ENCODE results near the gene INTS15.

INTS15 gene

DNA sequence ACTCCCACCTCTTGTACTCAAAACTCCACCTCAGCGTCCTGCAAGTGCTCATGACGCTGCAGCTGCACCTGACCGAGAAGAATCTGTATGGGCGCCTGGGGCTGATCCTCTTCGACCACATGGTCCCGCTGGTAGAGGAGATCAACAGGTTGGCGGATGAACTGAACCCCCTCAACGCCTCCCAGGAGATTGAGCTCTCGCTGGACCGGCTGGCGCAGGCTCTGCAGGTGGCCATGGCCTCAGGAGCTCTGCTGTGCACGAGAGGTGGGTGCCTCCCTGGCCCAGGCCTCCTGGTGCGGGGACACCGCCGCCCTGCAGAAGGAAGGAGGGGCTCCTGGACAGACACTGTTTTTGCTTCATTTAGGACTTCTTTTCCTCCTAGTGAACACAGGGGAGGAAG is 10.3 kb downstream of the INTS15 start:
- Histone ChIP-seq H3K4me1 (ENCODE audit: control insufficient read depth in 5 of 5, insufficient read depth in 5 of 5, low read length in 5 of 5) (no peaks in the 10 kb centered on the region), H3K9ac (ENCODE audit: low read length in 5 of 5) (no peak overlapping the region), H3K4me3 (ENCODE audit: low read depth in 1 of 5, low read length in 5 of 5) (no peak overlapping the region), H3K27ac (ENCODE audit: low read depth, low read length) (no peak overlapping the region), H3K27me3 (ENCODE audit: control insufficient read depth in 5 of 5, insufficient read depth in 4 of 5, low read length in 5 of 5) (no peaks in the 10 kb centered on the region), H3K36me3 (ENCODE audit: control insufficient read depth in 5 of 5, insufficient read depth in 5 of 5, low read length in 5 of 5) (peaks cover 0 to 96% (median 78%) of the 10 kb centered on the region in 5 donors), H3K9me3 (ENCODE audit: control insufficient read depth in 5 of 5, low read length in 5 of 5) (no peaks in the 10 kb centered on the region)

DNA sequence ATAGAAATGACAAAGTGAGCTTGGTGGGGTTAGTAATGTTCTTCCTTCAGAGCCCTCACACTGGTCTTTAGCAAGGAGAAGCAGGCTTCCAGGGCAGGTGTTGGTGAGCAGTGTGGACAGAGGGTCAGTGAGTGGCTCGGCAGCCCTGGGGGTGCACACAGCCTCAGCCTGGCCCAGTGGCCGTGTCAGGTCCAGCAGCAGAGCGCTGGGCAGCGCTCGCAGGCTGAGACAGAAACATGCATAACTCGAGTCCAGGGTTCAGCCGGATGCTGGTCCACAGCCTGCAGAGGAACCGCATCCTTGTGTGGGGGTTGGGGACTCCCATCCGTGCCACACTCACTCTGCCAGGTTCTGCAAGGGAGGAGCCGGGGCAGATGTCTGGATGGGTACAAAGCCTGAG is 14.6 kb downstream of the INTS15 start:
- no peak overlapping the region for H3K27ac ChIP-seq (ENCODE audit: low read depth, low read length)
- no peaks in the 10 kb centered on the region for H3K9me3 ChIP-seq (ENCODE audit: control insufficient read depth in 5 of 5, low read length in 5 of 5)
- H3K9ac ChIP-seq (ENCODE audit: low read length in 5 of 5), result no peak overlapping the region
- H3K27me3 ChIP-seq (ENCODE audit: control insufficient read depth in 5 of 5, insufficient read depth in 4 of 5, low read length in 5 of 5), result no peaks in the 10 kb centered on the region
- H3K4me3 ChIP-seq (ENCODE audit: low read depth in 1 of 5, low read length in 5 of 5), result no peak overlapping the region
- H3K4me1 ChIP-seq (ENCODE audit: control insufficient read depth in 5 of 5, insufficient read depth in 5 of 5, low read length in 5 of 5), result no peaks in the 10 kb centered on the region
- peaks cover 0 to 93% (median 55%) of the 10 kb centered on the region in 5 donors for H3K36me3 ChIP-seq (ENCODE audit: control insufficient read depth in 5 of 5, insufficient read depth in 5 of 5, low read length in 5 of 5)

DNA sequence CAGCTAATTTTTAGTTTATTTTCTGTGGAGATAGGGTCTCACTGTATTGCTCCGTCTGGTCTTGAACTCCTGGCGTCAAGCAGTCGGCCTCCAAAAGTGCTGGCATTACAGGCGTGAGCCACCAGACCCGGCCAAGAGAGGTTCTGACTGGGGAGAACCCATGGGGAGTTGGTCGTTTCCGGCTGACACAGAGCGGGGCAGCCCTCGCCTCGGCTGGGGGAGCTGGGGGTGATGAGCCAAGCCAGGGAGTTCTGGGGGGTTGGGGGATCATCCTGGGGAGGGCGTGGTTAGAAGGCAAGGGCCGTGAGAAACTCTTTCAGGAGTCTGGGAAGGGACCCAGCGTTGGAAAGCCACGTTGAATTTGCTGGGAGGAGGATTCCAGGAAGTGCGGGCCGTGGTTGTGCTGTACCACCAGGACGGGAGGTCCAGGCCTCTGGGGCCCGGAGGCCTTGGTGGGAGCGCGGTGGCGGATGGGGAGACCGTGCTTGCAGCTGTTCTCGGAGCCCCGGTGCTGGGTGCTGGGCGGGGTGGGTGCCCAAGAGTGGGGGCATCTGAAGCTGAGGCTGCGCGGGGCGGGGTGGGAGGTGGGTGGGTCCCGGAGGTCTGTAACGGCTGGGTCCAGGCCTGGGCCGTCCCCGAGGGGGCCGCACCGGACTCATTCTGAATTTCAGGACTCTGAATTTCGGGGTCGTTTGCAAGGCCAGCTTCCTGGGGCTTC is 17.2 kb downstream of the INTS15 start:
- Histone ChIP-seq H3K27me3 (ENCODE audit: control insufficient read depth in 5 of 5, insufficient read depth in 4 of 5, low read length in 5 of 5) (no peaks in the 10 kb centered on the region), H3K9me3 (ENCODE audit: control insufficient read depth in 5 of 5, low read length in 5 of 5) (no peaks in the 10 kb centered on the region), H3K9ac (ENCODE audit: low read length in 5 of 5) (no peak overlapping the region), H3K4me3 (ENCODE audit: low read depth in 1 of 5, low read length in 5 of 5) (no peak overlapping the region), H3K4me1 (ENCODE audit: control insufficient read depth in 5 of 5, insufficient read depth in 5 of 5, low read length in 5 of 5) (no peaks in the 10 kb centered on the region), H3K36me3 (ENCODE audit: control insufficient read depth in 5 of 5, insufficient read depth in 5 of 5, low read length in 5 of 5) (peaks cover 0 to 73% (median 38%) of the 10 kb centered on the region in 5 donors), H3K27ac (ENCODE audit: low read depth, low read length) (no peak overlapping the region)

DNA sequence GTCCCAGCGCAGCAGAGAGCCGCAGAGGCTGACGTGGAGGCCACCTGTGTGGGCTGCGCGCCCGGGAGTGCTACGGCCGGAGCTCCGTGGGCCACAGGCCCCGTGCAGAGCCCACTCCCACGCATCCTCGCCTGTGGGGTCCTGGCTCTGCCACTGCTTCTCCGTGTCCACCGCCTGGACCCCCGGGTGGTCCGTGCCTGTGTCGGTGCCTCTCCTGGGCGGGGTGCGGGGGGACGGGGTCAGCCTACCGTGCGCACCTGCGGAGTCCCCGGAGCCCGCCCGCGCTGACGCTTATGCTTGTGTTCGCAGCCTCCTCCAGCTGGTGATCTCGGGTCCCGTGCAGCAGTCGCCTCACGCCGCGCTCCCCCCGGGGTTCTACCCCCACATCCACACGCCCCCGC is 17.8 kb downstream of the INTS15 start:
- Histone ChIP-seq H3K4me3 (ENCODE audit: low read depth in 1 of 5, low read length in 5 of 5) (no peak overlapping the region), H3K27ac (ENCODE audit: low read depth, low read length) (no peak overlapping the region), H3K27me3 (ENCODE audit: control insufficient read depth in 5 of 5, insufficient read depth in 4 of 5, low read length in 5 of 5) (no peaks in the 10 kb centered on the region), H3K9ac (ENCODE audit: low read length in 5 of 5) (no peak overlapping the region), H3K4me1 (ENCODE audit: control insufficient read depth in 5 of 5, insufficient read depth in 5 of 5, low read length in 5 of 5) (no peaks in the 10 kb centered on the region), H3K9me3 (ENCODE audit: control insufficient read depth in 5 of 5, low read length in 5 of 5) (no peaks in the 10 kb centered on the region), H3K36me3 (ENCODE audit: control insufficient read depth in 5 of 5, insufficient read depth in 5 of 5, low read length in 5 of 5) (peaks cover 0 to 66% (median 33%) of the 10 kb centered on the region in 5 donors)

DNA sequence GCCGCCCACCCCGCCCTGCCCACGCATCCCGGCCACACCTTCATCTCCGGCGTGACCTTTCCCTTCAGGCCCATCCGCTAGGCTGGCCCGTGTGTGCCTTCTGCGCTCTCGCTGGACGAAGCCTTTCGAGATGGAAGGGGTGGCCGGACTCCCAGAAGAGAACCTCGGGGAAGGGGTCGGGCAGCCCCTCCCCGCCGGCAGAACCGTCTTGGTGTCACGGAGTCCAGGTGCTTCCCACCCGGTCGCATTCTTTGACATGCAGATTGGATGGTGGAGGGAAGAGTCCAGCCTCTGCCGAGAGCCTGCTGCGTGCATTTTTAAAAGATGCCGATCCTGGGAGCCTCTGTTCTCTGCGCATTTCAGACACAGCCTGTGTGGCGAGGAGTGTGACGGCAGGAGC is 18.3 kb downstream of the INTS15 start:
- no peak overlapping the region for H3K4me3 ChIP-seq (ENCODE audit: low read depth in 1 of 5, low read length in 5 of 5)
- no peaks in the 10 kb centered on the region for H3K27me3 ChIP-seq (ENCODE audit: control insufficient read depth in 5 of 5, insufficient read depth in 4 of 5, low read length in 5 of 5)
- H3K9me3 ChIP-seq (ENCODE audit: control insufficient read depth in 5 of 5, low read length in 5 of 5), result no peaks in the 10 kb centered on the region
- H3K27ac ChIP-seq (ENCODE audit: low read depth, low read length), result no peak overlapping the region
- H3K9ac ChIP-seq (ENCODE audit: low read length in 5 of 5), result no peak overlapping the region
- peaks cover 0 to 63% (median 31%) of the 10 kb centered on the region in 5 donors for H3K36me3 ChIP-seq (ENCODE audit: control insufficient read depth in 5 of 5, insufficient read depth in 5 of 5, low read length in 5 of 5)
- no peaks in the 10 kb centered on the region for H3K4me1 ChIP-seq (ENCODE audit: control insufficient read depth in 5 of 5, insufficient read depth in 5 of 5, low read length in 5 of 5)

DNA sequence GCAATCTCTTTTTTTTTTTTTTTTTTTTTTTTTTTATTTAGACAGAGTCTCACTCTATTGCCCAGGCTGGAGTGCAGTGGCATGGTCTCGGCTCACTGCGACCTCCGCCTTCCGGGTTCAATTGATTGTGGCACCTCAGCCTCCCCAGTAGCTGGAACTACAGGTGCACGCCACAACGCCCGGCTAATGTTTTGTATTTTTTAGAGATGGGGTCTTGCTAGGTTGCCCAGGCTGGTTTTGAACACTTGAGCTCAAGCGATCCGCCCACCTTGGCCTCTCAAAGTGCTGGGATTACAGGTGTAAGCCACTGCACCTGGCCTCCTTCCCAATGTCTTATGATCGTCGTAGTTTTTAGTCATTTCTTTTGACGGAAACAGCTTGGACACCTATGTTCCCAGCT is 19.0 kb downstream of the INTS15 start:
- Histone ChIP-seq H3K36me3 (ENCODE audit: control insufficient read depth in 5 of 5, insufficient read depth in 5 of 5, low read length in 5 of 5) (peaks cover 0 to 56% (median 29%) of the 10 kb centered on the region in 5 donors), H3K9me3 (ENCODE audit: control insufficient read depth in 5 of 5, low read length in 5 of 5) (no peaks in the 10 kb centered on the region)

DNA sequence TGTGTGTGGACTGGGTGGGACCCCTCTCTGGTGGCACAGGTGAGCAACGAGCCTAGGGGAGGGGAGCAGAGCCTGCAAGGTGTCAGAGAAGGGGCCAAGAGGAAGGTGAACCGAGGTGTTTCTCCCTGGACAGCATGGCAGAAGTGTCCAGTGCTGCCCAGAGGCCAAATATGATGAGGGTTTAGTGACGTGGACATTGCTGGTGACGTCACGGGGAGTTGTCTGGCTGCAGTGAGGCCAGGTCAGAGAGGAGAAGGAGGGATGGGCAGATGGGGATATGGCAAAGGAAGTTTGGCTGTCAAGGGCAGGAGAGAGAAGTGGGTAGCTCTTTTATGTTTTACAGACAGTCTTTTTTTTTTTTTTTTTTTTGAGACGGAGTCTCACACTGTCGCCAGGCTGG is 23.0 kb downstream of the INTS15 start:
- peaks cover 0 to 16% (median 13%) of the 10 kb centered on the region in 5 donors for H3K4me1 ChIP-seq (ENCODE audit: control insufficient read depth in 5 of 5, insufficient read depth in 5 of 5, low read length in 5 of 5)
- no peak overlapping the region for H3K4me3 ChIP-seq (ENCODE audit: low read depth in 1 of 5, low read length in 5 of 5)
- peaks cover 0 to 29% (median 14%) of the 10 kb centered on the region in 5 donors for H3K27me3 ChIP-seq (ENCODE audit: control insufficient read depth in 5 of 5, insufficient read depth in 4 of 5, low read length in 5 of 5)
- H3K27ac ChIP-seq (ENCODE audit: low read depth, low read length), result no peak overlapping the region
- H3K36me3 ChIP-seq (ENCODE audit: control insufficient read depth in 5 of 5, insufficient read depth in 5 of 5, low read length in 5 of 5), result peaks cover 0 to 24% (median 9%) of the 10 kb centered on the region in 5 donors
- no peak overlapping the region for H3K9ac ChIP-seq (ENCODE audit: low read length in 5 of 5)
- H3K9me3 ChIP-seq (ENCODE audit: control insufficient read depth in 5 of 5, low read length in 5 of 5), result no peaks in the 10 kb centered on the region

More for the DNA sequence above, 19.0 kb downstream of the INTS15 start:
- no peak overlapping the region for H3K4me3 ChIP-seq (ENCODE audit: low read depth in 1 of 5, low read length in 5 of 5)
- no peak overlapping the region for H3K9ac ChIP-seq (ENCODE audit: low read length in 5 of 5)
- H3K4me1 ChIP-seq (ENCODE audit: control insufficient read depth in 5 of 5, insufficient read depth in 5 of 5, low read length in 5 of 5), result no peaks in the 10 kb centered on the region
- H3K27ac ChIP-seq (ENCODE audit: low read depth, low read length), result no peak overlapping the region
- peaks cover 0 to 4% (median 0%) of the 10 kb centered on the region in 5 donors for H3K27me3 ChIP-seq (ENCODE audit: control insufficient read depth in 5 of 5, insufficient read depth in 4 of 5, low read length in 5 of 5)

DNA sequence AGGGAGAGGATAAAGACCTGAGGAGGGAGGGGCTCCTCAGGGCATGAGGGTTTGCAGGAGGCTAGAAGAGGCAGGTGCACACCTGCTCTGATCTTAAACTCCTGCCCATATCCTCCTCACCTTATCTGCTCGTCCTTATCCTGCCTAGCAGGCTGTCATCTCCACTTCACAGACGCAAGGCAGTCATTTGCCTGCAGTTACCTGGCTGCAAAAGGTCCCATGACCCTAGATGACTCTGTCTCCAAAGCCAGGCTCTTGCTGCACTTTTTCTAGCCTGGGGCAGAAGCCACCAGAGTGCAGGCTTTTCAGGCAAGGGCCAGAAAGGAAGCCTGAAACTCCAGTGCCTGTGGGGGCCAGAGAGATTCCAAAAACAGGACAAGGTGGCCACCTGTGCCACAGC is 23.9 kb downstream of the INTS15 start:
- peaks cover 0 to 29% (median 14%) of the 10 kb centered on the region in 5 donors for H3K27me3 ChIP-seq (ENCODE audit: control insufficient read depth in 5 of 5, insufficient read depth in 4 of 5, low read length in 5 of 5)
- H3K9ac ChIP-seq (ENCODE audit: low read length in 5 of 5), result no peak overlapping the region
- H3K27ac ChIP-seq (ENCODE audit: low read depth, low read length), result no peak overlapping the region

DNA sequence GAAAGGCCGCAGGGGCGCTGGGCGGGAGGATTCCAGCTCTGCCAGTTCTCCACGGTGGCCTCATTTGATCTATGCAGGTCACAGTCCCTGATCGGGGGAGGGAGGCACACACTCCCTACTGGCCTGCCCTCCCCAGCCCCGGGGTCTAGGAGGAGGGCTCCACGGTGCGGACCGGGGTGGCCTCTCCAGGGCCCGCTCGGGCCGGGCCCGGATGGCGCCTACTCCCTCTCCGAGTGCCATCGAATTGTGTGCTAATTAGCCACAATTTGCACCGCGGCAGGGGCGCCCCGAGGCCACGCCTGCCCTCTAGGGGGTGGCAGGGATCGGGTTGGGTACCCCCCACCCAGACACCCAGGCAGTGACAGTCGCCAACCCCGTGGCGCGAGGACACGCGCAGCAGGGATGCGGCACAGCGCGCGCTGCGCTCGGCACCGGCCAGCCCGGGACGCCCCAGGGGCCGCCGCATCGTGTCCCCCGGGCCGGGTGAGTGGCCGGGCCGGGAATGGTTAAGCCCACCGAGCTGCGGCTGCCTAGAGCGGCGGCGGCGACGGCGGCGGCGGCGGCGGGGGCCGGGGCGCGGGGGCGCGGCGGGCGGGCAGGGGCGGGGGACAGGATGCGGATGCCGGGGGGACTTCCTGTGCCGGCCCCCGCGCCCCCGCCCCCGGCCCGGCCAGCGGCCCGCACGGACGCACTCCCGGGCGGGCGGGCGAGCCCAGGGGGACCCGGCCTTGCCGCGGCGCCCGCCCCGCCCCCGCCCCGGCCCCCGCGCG is 25.3 kb downstream of the INTS15 start, which contains the start of gene ZNF853:
ZNF853 (plus strand) TSS at position 658 of the 770 bp plus-strand sequence. CDS start 565 bp downstream, outside the sequence.
- Histone ChIP-seq H3K4me3 (ENCODE audit: low read depth in 1 of 5, low read length in 5 of 5) (peak within 1 kb of the TSS in 4 of 5 donors; percentile 65 to 72 (median 68)), H3K27ac (ENCODE audit: low read depth, low read length) (no peak within 1 kb of the TSS), H3K27me3 (ENCODE audit: control insufficient read depth in 5 of 5, insufficient read depth in 4 of 5, low read length in 5 of 5) (peaks cover 0 to 29% (median 14%) of the 10 kb centered on the region in 5 donors), H3K9ac (ENCODE audit: low read length in 5 of 5) (peak within 1 kb of the TSS in 3 of 5 donors; percentile 62 to 76 (median 72)), H3K36me3 (ENCODE audit: control insufficient read depth in 5 of 5, insufficient read depth in 5 of 5, low read length in 5 of 5) (peaks cover 0 to 6% (median 0%) of the 10 kb centered on the region in 5 donors), H3K9me3 (ENCODE audit: control insufficient read depth in 5 of 5, low read length in 5 of 5) (no peaks in the 10 kb centered on the region), H3K4me1 (ENCODE audit: control insufficient read depth in 5 of 5, insufficient read depth in 5 of 5, low read length in 5 of 5) (peaks cover 0 to 16% (median 13%) of the 10 kb centered on the region in 5 donors)

More for the DNA sequence above, 23.9 kb downstream of the INTS15 start:
- Histone ChIP-seq H3K36me3 (ENCODE audit: control insufficient read depth in 5 of 5, insufficient read depth in 5 of 5, low read length in 5 of 5) (peaks cover 0 to 16% (median 3%) of the 10 kb centered on the region in 5 donors), H3K4me3 (ENCODE audit: low read depth in 1 of 5, low read length in 5 of 5) (no peak overlapping the region), H3K4me1 (ENCODE audit: control insufficient read depth in 5 of 5, insufficient read depth in 5 of 5, low read length in 5 of 5) (peaks cover 0 to 16% (median 13%) of the 10 kb centered on the region in 5 donors), H3K9me3 (ENCODE audit: control insufficient read depth in 5 of 5, low read length in 5 of 5) (no peaks in the 10 kb centered on the region)
